Ectodermal cell (in vitro differentiated cells): ENCODE data around the gene SIRPD.

ENCODE experiments used
- H3K27ac ChIP-seq: 2 replicates; pipeline ENCODE4 v1.7.0; 2013; ENCODE audit warnings: mild to moderate bottlenecking, low read depth, low read length; ENCODE audit not compliant: insufficient read depth, poor library complexity, severe bottlenecking
- H3K27me3 ChIP-seq: 2 replicates; pipeline ENCODE4 v1.7.0; 2013; ENCODE audit warnings: mild to moderate bottlenecking, low read length; ENCODE audit not compliant: insufficient read depth, control insufficient read depth, poor library complexity, severe bottlenecking
- H3K36me3 ChIP-seq: one replicate; pipeline ENCODE4 v1.7.0; 2013; ENCODE audit warnings: low read length; ENCODE audit not compliant: control insufficient read depth, insufficient read depth
- H3K4me1 ChIP-seq: one replicate; pipeline ENCODE4 v1.7.0; 2013; ENCODE audit warnings: low read length; ENCODE audit not compliant: control insufficient read depth, insufficient read depth
- H3K4me3 ChIP-seq: 2 replicates; pipeline ENCODE4 v1.7.0; 2013; ENCODE audit warnings: low read depth, low read length, control low read depth; ENCODE audit not compliant: insufficient read depth
- H3K9me3 ChIP-seq: 2 replicates; pipeline ENCODE4 v1.7.0; 2013; ENCODE audit warnings: mild to moderate bottlenecking, low read length, moderate library complexity; ENCODE audit not compliant: control insufficient read depth
- WGBS, 2 experiments: methylation state at CpG; one replicate each; pipeline ENCODE4 v1.1.7; 2013; ENCODE audit warnings: missing lambda C conversion rate in 2 of 2; 5-methylcytosine and 5-hydroxymethylcytosine counted together

SIRPD gene

DNA sequence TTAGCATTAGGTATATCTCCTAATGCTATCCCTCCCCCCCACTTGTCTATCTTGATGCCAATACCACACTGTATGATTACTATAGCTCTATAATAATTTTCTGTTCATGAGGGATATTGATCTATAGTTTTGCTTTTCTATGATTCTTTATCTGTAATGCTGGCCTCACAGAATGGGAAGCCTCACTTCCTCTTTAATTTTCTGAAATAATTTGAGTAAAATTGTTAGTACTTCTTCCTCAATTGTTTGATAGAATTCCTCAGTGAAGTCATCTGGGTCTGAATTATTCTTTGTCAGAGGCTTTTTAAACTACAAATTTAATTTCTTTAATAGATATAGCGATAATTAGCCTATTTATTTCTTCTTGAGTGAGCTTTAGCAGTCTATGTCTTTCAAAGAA is 31.2 kb downstream of the SIRPD start:
- Histone ChIP-seq H3K4me3 (no peak overlapping the region), H3K27ac (no peak overlapping the region), H3K27me3 (no peaks in the 10 kb centered on the region), H3K36me3 (no peaks in the 10 kb centered on the region), H3K4me1 (no peaks in the 10 kb centered on the region), H3K9me3 (no peaks in the 10 kb centered on the region)
- no CpG with 5 or more reads among the region's 1 CpG for WGBS, 2 experiments

DNA sequence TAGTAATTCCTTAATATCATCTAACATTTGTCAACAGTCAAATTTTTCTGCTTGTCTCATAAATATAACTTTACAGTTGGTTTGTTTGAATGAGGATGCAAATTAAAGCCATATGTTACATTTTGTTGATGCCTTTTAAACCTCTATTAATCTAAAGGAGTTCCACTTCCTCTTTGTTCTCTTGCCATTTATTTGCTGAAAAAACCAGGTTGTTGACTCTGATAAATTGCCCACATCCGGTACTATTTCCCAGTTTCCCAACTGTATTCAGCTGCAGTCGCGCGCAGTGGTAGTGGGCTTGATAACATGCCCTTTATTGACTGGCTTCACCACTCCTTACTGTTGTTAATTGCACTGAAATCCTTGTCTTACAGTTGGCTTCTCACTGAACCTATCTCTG is 33.5 kb downstream of the SIRPD start:
- WGBS, 2 experiments = 90 to 97% methylated on average over 4 of the region's 4 CpGs
- Histone ChIP-seq H3K27me3 (no peaks in the 10 kb centered on the region), H3K4me3 (no peak overlapping the region), H3K27ac (no peak overlapping the region), H3K36me3 (no peaks in the 10 kb centered on the region), H3K9me3 (no peaks in the 10 kb centered on the region), H3K4me1 (no peaks in the 10 kb centered on the region)

DNA sequence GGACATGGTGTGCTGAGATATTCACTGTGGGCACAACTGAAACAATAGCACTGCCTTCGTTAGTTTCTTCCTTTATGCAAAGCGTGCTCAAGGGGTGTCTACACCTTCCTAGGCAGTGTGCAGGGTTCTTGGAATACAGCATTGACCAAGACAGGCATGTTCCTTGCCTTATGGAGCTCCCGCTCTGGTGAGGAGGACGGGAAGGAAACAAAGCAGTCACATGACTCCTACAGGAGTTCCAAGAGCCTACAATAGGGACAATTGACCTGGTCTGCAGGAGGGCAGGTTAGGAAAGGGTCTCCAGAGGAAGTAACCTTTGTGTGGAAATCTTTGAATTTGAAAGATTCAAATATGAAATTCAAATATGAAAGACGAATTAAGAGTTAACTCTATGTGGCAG is 40.5 kb downstream of the SIRPD start:
- Histone ChIP-seq H3K4me3 (no peak overlapping the region), H3K4me1 (no peaks in the 10 kb centered on the region), H3K9me3 (no peaks in the 10 kb centered on the region), H3K36me3 (no peaks in the 10 kb centered on the region), H3K27me3 (no peaks in the 10 kb centered on the region), H3K27ac (no peak overlapping the region)
- 83 to 88% methylated on average over 5 of the region's 5 CpGs for WGBS, 2 experiments

DNA sequence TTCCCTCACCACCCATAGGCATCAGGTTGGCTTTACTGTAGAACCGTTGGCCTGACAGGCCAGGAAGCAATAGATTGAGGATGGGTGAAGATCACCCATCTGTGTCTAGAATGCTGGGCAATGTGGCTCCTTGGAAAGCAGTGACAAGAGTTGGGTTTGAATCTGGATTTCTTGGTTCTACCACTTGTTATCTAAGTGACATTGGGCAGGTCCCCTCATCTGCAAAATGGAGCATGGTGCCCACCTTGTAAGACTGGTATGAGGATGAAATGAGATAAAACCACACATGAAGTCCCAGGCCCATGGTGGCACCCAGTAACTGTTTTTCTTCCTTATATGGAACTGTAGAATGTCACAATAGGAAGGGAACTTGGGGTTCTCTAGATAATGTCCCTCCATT is 43.7 kb downstream of the SIRPD start:
- no peaks in the 10 kb centered on the region for H3K27me3 ChIP-seq
- no peaks in the 10 kb centered on the region for H3K4me1 ChIP-seq
- 94 to 100% methylated on average over 1 of the region's 1 CpG for WGBS, 2 experiments
- no peak overlapping the region for H3K4me3 ChIP-seq
- H3K36me3 ChIP-seq = no peaks in the 10 kb centered on the region
- H3K27ac ChIP-seq = no peak overlapping the region
- H3K9me3 ChIP-seq = no peaks in the 10 kb centered on the region

DNA sequence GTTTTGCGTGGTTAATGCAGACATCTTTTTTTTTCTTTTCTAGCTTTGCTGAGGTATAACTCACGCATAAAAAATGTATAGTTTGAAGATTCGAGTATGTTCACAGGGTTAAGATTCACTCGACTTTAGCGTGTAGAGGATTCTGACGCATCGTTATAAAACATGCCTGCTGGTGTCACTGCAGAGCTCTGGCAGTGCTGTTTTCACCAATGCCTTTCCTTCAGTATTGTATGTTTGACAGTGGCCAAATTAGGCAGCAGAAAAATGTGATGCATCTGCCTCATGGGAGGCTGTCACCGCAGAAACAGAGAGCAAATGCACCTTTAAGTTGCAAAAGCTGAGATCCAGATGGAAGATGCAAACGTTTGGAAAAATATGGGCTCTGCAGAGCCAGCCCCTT is 48.3 kb downstream of the SIRPD start:
- 64 to 66% methylated on average over 9 of the region's 9 CpGs for WGBS, 2 experiments
- Histone ChIP-seq H3K27me3 (no peaks in the 10 kb centered on the region), H3K36me3 (no peaks in the 10 kb centered on the region), H3K9me3 (no peaks in the 10 kb centered on the region), H3K4me3 (no peak overlapping the region), H3K4me1 (no peaks in the 10 kb centered on the region), H3K27ac (no peak overlapping the region)

DNA sequence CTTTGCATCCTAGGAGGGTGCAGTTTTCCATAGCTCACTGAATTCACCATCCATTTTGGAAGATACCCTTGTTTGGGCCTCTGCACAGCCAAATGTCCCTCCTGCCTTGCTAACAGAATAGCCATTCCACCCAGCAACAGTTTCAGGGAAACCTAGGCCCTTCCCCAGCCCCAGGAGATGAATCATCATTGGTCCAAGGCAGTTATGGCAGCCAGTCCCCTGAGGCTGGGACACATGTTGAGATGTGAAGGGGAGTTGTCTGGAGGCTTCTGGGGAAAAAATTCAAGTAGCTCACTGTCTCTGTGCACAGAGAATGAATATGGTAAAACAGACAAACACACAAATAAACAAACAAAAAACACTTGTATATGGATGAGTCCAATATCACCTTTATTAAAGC is 48.9 kb downstream of the SIRPD start:
- no peak overlapping the region for H3K27ac ChIP-seq
- no peaks in the 10 kb centered on the region for H3K4me1 ChIP-seq
- no peaks in the 10 kb centered on the region for H3K36me3 ChIP-seq
- no peaks in the 10 kb centered on the region for H3K9me3 ChIP-seq
- H3K4me3 ChIP-seq = no peak overlapping the region
- no peaks in the 10 kb centered on the region for H3K27me3 ChIP-seq

DNA sequence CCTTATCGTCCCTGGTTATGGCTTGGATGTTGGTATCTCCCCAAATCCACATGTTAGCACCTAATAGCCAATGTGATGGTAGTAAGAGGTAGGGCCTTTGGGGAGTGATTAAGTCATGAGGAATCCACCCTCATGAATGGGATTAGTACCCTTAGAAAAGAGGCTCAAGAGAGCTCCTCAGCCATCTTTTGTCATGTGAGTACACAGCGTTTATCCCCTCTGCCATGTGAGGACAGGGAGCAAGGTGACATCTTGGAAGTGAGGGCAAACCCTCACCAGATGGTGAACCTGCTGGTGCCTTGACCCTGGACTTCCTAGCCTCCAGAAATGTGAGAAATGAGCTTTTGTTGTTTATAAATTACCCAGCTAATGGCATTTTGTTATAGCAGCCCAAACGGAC is 50.2 kb downstream of the SIRPD start:
- H3K9me3 ChIP-seq = no peaks in the 10 kb centered on the region
- no peak overlapping the region for H3K4me3 ChIP-seq
- H3K4me1 ChIP-seq = no peaks in the 10 kb centered on the region
- no peaks in the 10 kb centered on the region for H3K27me3 ChIP-seq
- H3K36me3 ChIP-seq = no peaks in the 10 kb centered on the region
- no peak overlapping the region for H3K27ac ChIP-seq
- 68 to 74% methylated on average over 3 of the region's 3 CpGs for WGBS, 2 experiments

DNA sequence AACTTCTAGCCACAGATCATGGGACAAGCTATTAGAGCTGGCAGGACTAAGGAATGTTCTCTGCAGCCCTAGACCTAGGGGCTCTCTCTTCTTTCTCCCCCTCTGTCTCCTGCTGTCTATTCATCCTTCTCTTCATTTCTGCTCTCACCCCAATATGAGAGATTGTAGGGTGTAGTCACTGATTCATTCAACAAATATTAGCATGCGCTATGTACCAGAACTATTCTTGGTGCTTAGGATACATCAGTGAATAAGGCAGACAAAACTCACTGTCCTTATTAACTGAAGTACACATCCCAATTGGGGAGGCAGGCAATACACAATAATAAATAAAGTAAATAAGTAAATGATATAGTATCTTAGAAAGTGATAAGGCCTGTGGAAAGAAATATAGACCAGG is 51.6 kb downstream of the SIRPD start:
- H3K27ac ChIP-seq = no peak overlapping the region
- no peak overlapping the region for H3K4me3 ChIP-seq
- WGBS, 2 experiments = 100% methylated on average over 1 of the region's 1 CpG
- H3K4me1 ChIP-seq = no peaks in the 10 kb centered on the region
- H3K27me3 ChIP-seq = no peaks in the 10 kb centered on the region
- no peaks in the 10 kb centered on the region for H3K36me3 ChIP-seq
- no peaks in the 10 kb centered on the region for H3K9me3 ChIP-seq

DNA sequence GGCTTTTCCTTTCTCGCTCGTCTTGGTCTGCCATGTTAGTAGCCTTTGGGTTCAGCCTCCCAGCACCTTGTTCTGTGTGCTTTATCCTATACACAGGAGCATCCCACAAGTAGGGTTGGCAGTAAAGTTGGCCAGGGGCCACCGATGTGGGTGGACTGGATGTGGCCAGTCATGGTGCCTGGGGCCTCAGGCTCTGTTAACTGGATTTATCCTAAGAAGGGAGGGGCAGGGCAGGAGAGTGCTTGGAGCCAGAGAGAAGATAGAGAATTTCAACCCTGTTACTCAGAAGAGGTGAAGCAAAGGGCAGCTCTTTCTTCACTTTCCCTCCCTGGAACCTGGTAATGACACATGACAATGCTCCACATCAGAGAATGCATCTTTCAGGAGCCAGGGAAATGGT is 52.1 kb downstream of the SIRPD start:
- no peaks in the 10 kb centered on the region for H3K36me3 ChIP-seq
- 91 to 93% methylated on average over 3 of the region's 3 CpGs for WGBS, 2 experiments

DNA sequence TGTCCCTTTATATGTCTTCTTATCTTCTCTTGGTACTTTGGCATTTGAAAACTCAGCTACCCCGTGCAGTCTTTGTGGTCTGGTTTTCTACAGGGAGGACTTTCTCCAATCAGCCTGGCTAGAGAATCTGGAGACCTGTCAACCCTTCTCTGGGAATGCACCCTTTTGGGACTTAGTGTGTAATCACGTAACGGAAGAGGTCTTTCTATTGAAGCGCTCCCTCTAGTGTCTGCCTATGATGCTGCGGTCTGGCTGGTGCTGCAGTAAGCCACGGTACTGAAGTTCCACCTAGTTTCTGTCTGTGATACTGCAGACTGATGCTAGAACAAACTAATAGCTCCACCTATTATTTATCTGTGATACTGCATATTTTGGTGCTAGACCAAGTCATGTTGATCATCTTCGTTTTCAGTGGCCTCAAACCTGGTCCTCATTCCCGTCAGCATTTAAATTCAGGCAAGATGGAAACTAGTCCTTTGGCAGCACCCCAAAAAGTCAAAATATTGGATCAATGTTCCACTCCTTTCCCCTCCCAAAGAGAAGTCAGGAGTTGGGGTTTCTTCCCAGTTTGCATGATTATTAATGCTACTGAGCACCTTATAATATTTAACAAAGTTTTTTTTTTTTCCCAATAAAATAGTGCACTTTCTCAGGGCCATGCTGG is 53.8 kb downstream of the SIRPD start:
- Histone ChIP-seq H3K4me3 (no peak overlapping the region), H3K4me1 (no peaks in the 10 kb centered on the region), H3K27ac (no peak overlapping the region), H3K36me3 (no peaks in the 10 kb centered on the region), H3K9me3 (no peaks in the 10 kb centered on the region), H3K27me3 (no peaks in the 10 kb centered on the region)
- 14 to 17% methylated on average over 8 of the region's 8 CpGs for WGBS, 2 experiments

More for the DNA sequence above, 52.1 kb downstream of the SIRPD start:
- Histone ChIP-seq H3K9me3 (no peaks in the 10 kb centered on the region), H3K4me1 (no peaks in the 10 kb centered on the region), H3K27me3 (no peaks in the 10 kb centered on the region), H3K27ac (no peak overlapping the region), H3K4me3 (no peak overlapping the region)

DNA sequence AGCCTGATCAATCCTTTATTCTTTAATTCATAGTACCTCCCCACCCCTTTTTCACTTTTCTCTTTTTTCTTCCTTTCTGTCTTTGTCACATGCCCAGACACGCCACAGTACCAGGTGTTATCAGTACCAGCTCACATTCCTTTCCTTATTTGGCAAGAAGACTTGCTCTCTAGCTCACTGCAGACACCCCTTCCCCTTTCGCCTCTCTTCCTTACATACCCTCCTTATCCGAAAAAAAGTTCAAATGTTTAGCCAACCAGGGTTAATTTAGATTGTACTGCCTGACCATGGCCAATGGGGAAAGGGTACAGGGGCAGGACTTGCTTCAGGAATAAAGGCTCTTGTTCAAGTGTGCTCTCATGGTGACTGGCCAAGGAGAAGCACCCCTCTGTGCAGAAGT is 57.0 kb downstream of the SIRPD start:
- Histone ChIP-seq H3K4me3 (no peak overlapping the region), H3K27ac (no peak overlapping the region), H3K9me3 (no peaks in the 10 kb centered on the region), H3K27me3 (no peaks in the 10 kb centered on the region), H3K4me1 (no peaks in the 10 kb centered on the region), H3K36me3 (no peaks in the 10 kb centered on the region)
- 70 to 79% methylated on average over 3 of the region's 3 CpGs for WGBS, 2 experiments
